ENCODE data around the gene ZNF296. TPM values are rescaled to one million over a fixed set of nuclear protein-coding genes. Genes with fewer than 3 reads are reported as not detected.

The ZNF296 gene
- total and polyA plus RNA-seq, 2 of the 13 experiments (the other 11 are each of a cell fraction or from before 2014, with no cell fraction given) = 0.26 to 0.62 TPM

GRCh38 chr19:45049073-45049736 is 27.1 kb downstream of the ZNF296 start:
- H3K27ac ChIP-seq (ENCODE audit: extremely low read length, insufficient read depth, low read length) = no peak overlapping the region
- intact Hi-C loops (cut with micrococcal nuclease; ENCODE audit: unreplicated experiment) = no loop called here

More at GRCh38 chr19:45049073-45049736, 27.1 kb downstream of the ZNF296 start:
- CTCF ChIA-PET (ENCODE audit: low intra/inter-chr PET ratio, low total read pairs) = no interaction called here
- Histone ChIP-seq H2AFZ (ENCODE audit: low read length) (no peak overlapping the region), H4K20me1 (ENCODE audit: insufficient read depth, low read length) (peaks cover 21% of the 10 kb centered on the region; the same call in 1 of the 2 replicates), H3K9ac (ENCODE audit: insufficient read depth, low read depth, low read length) (no peak overlapping the region), H3K9me3 (ENCODE audit: low read length) (no peaks in the 10 kb centered on the region), H3K4me2 (ENCODE audit: low read depth, low read length) (no peak overlapping the region), H3K4me3 (replicated peaks in 1 of 3; ENCODE audit: insufficient read depth in 1 of 3, low read depth in 2 of 3, low read length in 3 of 3) (no peak overlapping the region), H3K79me2 (ENCODE audit: insufficient read depth, low read length) (peaks cover 54% of the 10 kb centered on the region), H3K4me1 (ENCODE audit: insufficient read depth, low read length) (peaks cover 46% of the 10 kb centered on the region), H3K27me3 (ENCODE audit: control insufficient read depth in 1 of 2, insufficient read depth in 2 of 2, low read length in 2 of 2) (no peaks in the 10 kb centered on the region), H3K36me3 (replicated peaks in 1 of 2; ENCODE audit: control insufficient read depth in 1 of 2, insufficient read depth in 2 of 2, low read length in 2 of 2) (peaks cover 16 to 40% of the 10 kb centered on the region in 2 experiments)
- ATAC-seq = no peak
- DNase-seq (ENCODE audit: low spot score) = no peak
- no TSS peak for BruUV-seq (replicated peaks)
- FAIRE-seq = no peak
- POLR2A ChIA-PET = interaction anchor here (2.2 kb wide), 1 partner anchor 10 kb away, joined by 14 read pairs; the partner anchor contains the start of gene CLASRP
- TF ChIP-seq ZBTB44 (CRISPR knock-in tag; IDR thresholded peaks at IDR 0.05) (no peak), ZNF160 (CRISPR knock-in tag; IDR thresholded peaks at IDR 0.05) (no peak), SPEN (CRISPR knock-in tag; IDR thresholded peaks at IDR 0.05; ENCODE audit: low read depth) (no peak), ZNF224 (CRISPR knock-in tag; IDR thresholded peaks at IDR 0.05) (no peak), PRMT3 (CRISPR knock-in tag; IDR thresholded peaks at IDR 0.05; ENCODE audit: borderline replicate concordance, low read depth) (no peak), ZMYM2 (CRISPR knock-in tag; IDR thresholded peaks at IDR 0.05) (no peak)
- 90% methylated on average over 2 of the region's 8 CpGs for WGBS (ENCODE audit: low lambda C conversion rate)
- in situ Hi-C loops (cut with HindIII; ENCODE audit: extremely low pct_ligation_motif_present, low pct_unique_long_range_greater_than_20kb) = no loop called here
